Right lobe of liver (tissue), 6 donors: ENCODE data around the gene NT5C1B. TPM values are rescaled to one million over a fixed set of nuclear protein-coding genes. Genes with fewer than 3 reads are reported as not detected.

Source experiments
- ATAC-seq, 4 donors: fragments of 200-7000 bp; cut with Tn5 transposase; one replicate each; pipeline ENCODE4 v1.9.1; 2020; ENCODE audit warnings: mild to moderate bottlenecking in 4 of 4, moderate library complexity in 4 of 4
- DNase-seq, 3 donors: peaks; one replicate each; pipeline ENCODE4 v3.0.0-alpha.2; 2020
- H3K27ac ChIP-seq, 3 donors: fragments of 200-600 bp; one replicate each; pipeline ENCODE4 v1.8.0; 2022
- H3K27me3 ChIP-seq, 2 donors: fragments of 200-600 bp; one replicate each; pipeline ENCODE4 v1.8.0; 2022
- H3K36me3 ChIP-seq, 4 donors: fragments of 200-600 bp; sonication (generic) in 1 of 4; one replicate each; pipeline versions ENCODE4 v1.5.1 to v1.8.0; 2017 to 2022; ENCODE audit warnings: control low read depth in 1 of 4
- H3K4me1 ChIP-seq, 4 donors: fragments of 200-600 bp; sonication (generic) in 1 of 4; one replicate each; pipeline versions ENCODE4 v1.5.1 to v1.8.0; 2017 to 2022; ENCODE audit warnings: control low read depth in 1 of 4
- H3K4me3 ChIP-seq, 3 donors: fragments of 200-600 bp; one replicate each; pipeline ENCODE4 v1.8.0; 2022
- H3K9me3 ChIP-seq, 4 donors: fragments of 200-600 bp; sonication (generic) in 1 of 4; one replicate each; pipeline versions ENCODE4 v1.5.1 to v1.8.0; 2017 to 2022; ENCODE audit warnings: control low read depth in 1 of 4
- CTCF ChIP-seq, 4 donors: fragments of 200-600 bp in 3 of 4; fragments of 450-650 bp in 1 of 4; IDR thresholded peaks; one replicate each; pipeline versions ENCODE4 v1.5.1 to v1.8.0; 2016 to 2022; ENCODE audit warnings: antibody characterized with exemption in 4 of 4, mild to moderate bottlenecking in 2 of 4
- POLR2A ChIP-seq: fragments of 450-650 bp; IDR thresholded peaks from one replicate; pipeline ENCODE4 v1.6.1; 2017; ENCODE audit warnings: antibody characterized with exemption, mild to moderate bottlenecking
- WGBS: methylation state at CpG from one replicate; pipeline ENCODE4 v1.1.6; 2018; ENCODE audit warnings: low coverage, low lambda C conversion rate; ENCODE audit not compliant: insufficient coverage; ENCODE audit errors: missing lambda C conversion rate; 5-methylcytosine and 5-hydroxymethylcytosine counted together
- intact Hi-C, 2 donors: fragments of 100-400 bp; cut with DNase I; formaldehyde crosslinking; loops; one replicate each; pipeline versions ENCODE4 v1.11.2 to v1.14.1; 2022
- total RNA-seq, 6 experiments: library from RNA; depleted of rRNA in 2 of 6; stranded (reverse); fragments of >200 nt in 2 of 6; fragmentation: NEBNext Ultra II Directional in 3 of 6; extraction: Animal tissue kit (Norgen Biotek cat#: 25700) in 3 of 6; gene quantifications; one replicate each; pipeline versions ENCODE4 v1.1.0 to v1.2.4, GENCODE V29; 2016 to 2023
- donor health status: DM: no; HTN: yes; CAD: no.
- donor health status: DM: no; HTN: no; CAD: no.
- donor health status: DM: no; HTN: no; CAD: no.
- donor health status: DM: no; HTN: yes; CAD: no.
- donor health status: DM: no; HTN: yes; CAD: no.

Gene NT5C1B
- total RNA-seq, 6 experiments from 2014 or later: not detected

- no peaks in the 10 kb centered on the region for H3K9me3 ChIP-seq
- intact Hi-C loops: no loop called here
- 91% methylated on average over 2 of the region's 2 CpGs for WGBS
These were observed 37.7 kb upstream of the NT5C1B start for GRCh38 chr2:18626958-18627650.

GRCh38 chr2:18626256-18626668 lies 36.9 kb upstream of the NT5C1B start:
- intact Hi-C loops: no loop called here
- Histone ChIP-seq H3K4me1 (peaks cover 0 to 6% (median 4%) of the 10 kb centered on the region in 4 donors), H3K36me3 (no peaks in the 10 kb centered on the region), H3K4me3 (no peak overlapping the region), H3K27me3 (no peaks in the 10 kb centered on the region), H3K27ac (no peak overlapping the region), H3K9me3 (no peaks in the 10 kb centered on the region)
- DNase-seq: no peak
- no peak for ATAC-seq
- WGBS: 74% methylated on average over 2 of the region's 2 CpGs
- TF ChIP-seq CTCF (IDR thresholded peaks at IDR 0.05) (no peak), POLR2A (no peak)

More at GRCh38 chr2:18626958-18627650, 37.7 kb upstream of the NT5C1B start:
- Histone ChIP-seq H3K27ac (no peak overlapping the region), H3K4me3 (no peak overlapping the region), H3K36me3 (no peaks in the 10 kb centered on the region), H3K27me3 (no peaks in the 10 kb centered on the region), H3K4me1 (no peaks in the 10 kb centered on the region)
- TF ChIP-seq CTCF (IDR thresholded peaks at IDR 0.05): no peak
- TF ChIP-seq POLR2A: no peak
- DNase-seq (no peak), ATAC-seq (no peak)

DNA sequence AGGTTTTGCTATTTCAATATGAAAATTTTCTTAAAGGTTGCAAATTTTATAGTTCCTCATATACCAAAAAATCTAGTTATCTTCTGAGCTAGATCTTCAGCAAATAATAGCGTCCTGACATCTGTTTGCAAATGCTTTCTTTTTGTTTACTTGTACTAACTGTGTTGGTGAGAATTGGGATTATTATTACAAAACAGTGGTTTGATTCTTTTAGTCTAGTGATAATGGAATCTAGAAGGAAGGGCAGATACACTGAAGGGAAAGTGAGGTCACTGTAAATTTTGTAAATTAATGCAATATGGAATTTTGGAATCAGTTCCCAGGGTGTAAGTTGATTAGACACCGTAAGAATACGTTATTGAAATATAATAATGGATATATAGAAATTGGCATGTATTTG lies 36.2 kb upstream of the NT5C1B start:
- H3K27ac ChIP-seq: no peak overlapping the region
- no peaks in the 10 kb centered on the region for H3K9me3 ChIP-seq
- H3K36me3 ChIP-seq: no peaks in the 10 kb centered on the region
- H3K4me3 ChIP-seq: no peak overlapping the region
- peaks cover 2 to 10% (median 6%) of the 10 kb centered on the region in 4 donors for H3K4me1 ChIP-seq
- H3K27me3 ChIP-seq: no peaks in the 10 kb centered on the region
- intact Hi-C loops: no loop called here
- TF ChIP-seq CTCF (IDR thresholded peaks at IDR 0.05) (no peak), POLR2A (no peak)
- 57% methylated on average over 3 of the region's 3 CpGs for WGBS
- ATAC-seq: no peak
- no peak for DNase-seq

GRCh38 chr2:18623782-18624181 lies 34.4 kb upstream of the NT5C1B start:
- DNase-seq (no peak), ATAC-seq (peak in 1 of 4 donors; percentile 57)
- Histone ChIP-seq H3K4me1 (peaks cover 2 to 26% (median 8%) of the 10 kb centered on the region in 4 donors), H3K27ac (no peak overlapping the region), H3K9me3 (no peaks in the 10 kb centered on the region), H3K4me3 (no peak overlapping the region), H3K36me3 (no peaks in the 10 kb centered on the region), H3K27me3 (no peaks in the 10 kb centered on the region)
- intact Hi-C loops: no loop called here
- TF ChIP-seq POLR2A: no peak
- no peak for TF ChIP-seq CTCF (IDR thresholded peaks at IDR 0.05)
